B cell (primary cell): Measurements from ENCODE around the gene NADSYN1. TPM values are rescaled to one million over a fixed set of nuclear protein-coding genes. Genes with fewer than 3 reads are reported as not detected.

Source experiments
- ATAC-seq: fragments of 200-7000 bp; cut with Tn5 transposase; one replicate; pipeline ENCODE4 v1.10.0; 2021; ENCODE audit warnings: low read depth, mild to moderate bottlenecking, moderate number of reproducible peaks, moderate library complexity
- CTCF ChIA-PET: fragments of 350-600 bp; sonication (Branson Sonifier 250); formaldehyde crosslinking; loops from one replicate; lab custom pipeline; 2021; ENCODE audit warnings: antibody characterized with exemption, inconsistent platforms; lab: Charles Lee
- POLR2A ChIA-PET: fragments of 350-600 bp; sonication (Branson Sonifier 250); formaldehyde crosslinking; loops from one replicate; lab custom pipeline; 2021; ENCODE audit warnings: antibody characterized with exemption; lab: Charles Lee
- DNase-seq: peaks from one replicate; pipeline ENCODE4 v3.0.0; 2013
- H2AFZ ChIP-seq: 2 replicates; pipeline ENCODE4 v1.6.1; 2012; ENCODE audit warnings: mild to moderate bottlenecking, low read depth, low read length; ENCODE audit not compliant: insufficient read depth, poor library complexity, severe bottlenecking
- H3K27ac ChIP-seq, 2 donors: 1 replicate in 1 of 2; 2 replicates in 1 of 2; pipeline ENCODE4 v1.5.1; 2012 to 2013; ENCODE audit warnings: low read length in 2 of 2, mild to moderate bottlenecking in 2 of 2, moderate library complexity in 1 of 2
- H3K27me3 ChIP-seq, 4 experiments: fragments of 200-600 bp in 1 of 4; sonication (generic) in 1 of 4; replicated peaks in 1 of 4; 1 replicate in 2 of 4; 2 replicates in 2 of 4; pipeline versions ENCODE4 v1.6.1 to v1.7.0; 2013 to 2016; ENCODE audit warnings: low read length in 3 of 4, mild to moderate bottlenecking in 2 of 4, mixed read lengths in 1 of 4, moderate library complexity in 1 of 4; ENCODE audit not compliant: insufficient read depth in 4 of 4, control insufficient read depth in 3 of 4; ENCODE audit errors: control extremely low read depth in 1 of 4
- H3K36me3 ChIP-seq, 2 experiments: replicated peaks in 1 of 2; 1 replicate in 1 of 2; 2 replicates in 1 of 2; pipeline versions ENCODE4 v1.6.1 to v1.7.1; 2013; ENCODE audit warnings: low read length in 1 of 2; ENCODE audit not compliant: insufficient read depth in 2 of 2, control insufficient read depth in 1 of 2; ENCODE audit errors: control extremely low read depth in 1 of 2, extremely low read depth in 1 of 2
- H3K4me1 ChIP-seq, 2 donors: fragments of 200-600 bp in 1 of 2; sonication (generic) in 1 of 2; 1 replicate in 1 of 2; 2 replicates in 1 of 2; pipeline versions ENCODE4 v1.5.1 to v1.6.1; 2013 to 2017; ENCODE audit warnings: low read length in 2 of 2; ENCODE audit not compliant: control insufficient read depth in 2 of 2, insufficient read depth in 2 of 2
- H3K4me2 ChIP-seq: replicated peaks from 2 replicates; pipeline ENCODE3; 2012; ENCODE audit warnings: mild to moderate bottlenecking, low read depth, low read length; ENCODE audit not compliant: poor library complexity, severe bottlenecking
- H3K4me3 ChIP-seq, 5 experiments: fragments of 200-600 bp in 1 of 5; sonication (generic) in 1 of 5; 1 replicate in 3 of 5; 2 replicates in 2 of 5; pipeline versions ENCODE4 v1.5.1 to v1.7.0; 2011 to 2016; ENCODE audit warnings: low read length in 4 of 5, mild to moderate bottlenecking in 4 of 5, low read depth in 2 of 5, control low read depth in 1 of 5, moderate library complexity in 1 of 5; ENCODE audit not compliant: insufficient read depth in 1 of 5; ENCODE audit errors: control extremely low read depth in 1 of 5, extremely low read depth in 1 of 5
- H3K79me2 ChIP-seq: fragments of 200-600 bp; sonication (generic); one replicate; pipeline ENCODE4 v1.6.0; 2016; ENCODE audit warnings: low read length; ENCODE audit not compliant: control insufficient read depth, insufficient read depth
- H3K9ac ChIP-seq: fragments of 200-600 bp; sonication (generic); 2 replicates; pipeline ENCODE4 v1.6.1; 2017; ENCODE audit warnings: mild to moderate bottlenecking, low read length, moderate library complexity
- H3K9me3 ChIP-seq, 3 donors: one replicate each; pipeline versions ENCODE4 v1.6.1 to v1.7.1; 2013; ENCODE audit warnings: low read length in 2 of 3; ENCODE audit not compliant: control insufficient read depth in 2 of 3, insufficient read depth in 1 of 3; ENCODE audit errors: control extremely low read depth in 1 of 3
- H4K20me1 ChIP-seq: 2 replicates; pipeline ENCODE4 v1.6.0; 2012; ENCODE audit warnings: mild to moderate bottlenecking, low read length; ENCODE audit not compliant: insufficient read depth, control insufficient read depth, poor library complexity, severe bottlenecking
- H3K27ac Mint-ChIP-seq: one replicate; pipeline ENCODE4 v1.8.0; 2021; ENCODE audit warnings: mixed read lengths
- H3K27me3 Mint-ChIP-seq: one replicate; pipeline ENCODE4 v1.8.0; 2021; ENCODE audit warnings: mixed read lengths
- H3K4me1 Mint-ChIP-seq: one replicate; pipeline ENCODE4 v1.8.0; 2021; ENCODE audit warnings: mixed read lengths
- H3K4me3 Mint-ChIP-seq: one replicate; pipeline ENCODE4 v1.8.0; 2021; ENCODE audit warnings: mixed read lengths
- H3K9me3 Mint-ChIP-seq: one replicate; pipeline ENCODE4 v1.8.0; 2022; ENCODE audit warnings: mixed read lengths; ENCODE audit not compliant: insufficient read depth
- CTCF ChIP-seq: fragments of 200-600 bp; IDR thresholded peaks from one replicate; pipeline ENCODE4 v1.8.0; 2022; ENCODE audit warnings: antibody characterized with exemption, mild to moderate bottlenecking
- EZH2 ChIP-seq: IDR thresholded peaks from 2 replicates; pipeline ENCODE4 v1.6.1; 2012; ENCODE audit warnings: borderline replicate concordance, low read depth, mild to moderate bottlenecking, moderate library complexity, low read length; ENCODE audit not compliant: insufficient read depth, poor library complexity, severe bottlenecking
- WGBS: methylation state at CpG from one replicate; pipeline ENCODE4 v1.1.5; 2013; ENCODE audit warnings: missing lambda C conversion rate; ENCODE audit not compliant: insufficient coverage; 5-methylcytosine and 5-hydroxymethylcytosine counted together
- intact Hi-C: fragments of 100-400 bp; cut with micrococcal nuclease; formaldehyde crosslinking; loops from one replicate; pipeline ENCODE4 v1.10.0; 2022
- polyA plus RNA-seq: library from polyadenylated mRNA; depleted of rRNA; stranded (reverse); fragments of >200 nt; gene quantifications from 2 replicates; pipeline ENCODE4 v1.2.3, GENCODE V29; 2012
- total RNA-seq, 2 donors: library from RNA; stranded (reverse); fragments of 120-200 nt in 1 of 2; gene quantifications; 1 replicate in 1 of 2; 2 replicates in 1 of 2; pipeline versions ENCODE4 v1.2.3 to v1.2.4, GENCODE V29; 2013 to 2022

Gene NADSYN1
- total and polyA plus RNA-seq, 2 donors (not counting 1 experiment from before 2014, with no cell fraction given) = 153 to 222 TPM

DNA sequence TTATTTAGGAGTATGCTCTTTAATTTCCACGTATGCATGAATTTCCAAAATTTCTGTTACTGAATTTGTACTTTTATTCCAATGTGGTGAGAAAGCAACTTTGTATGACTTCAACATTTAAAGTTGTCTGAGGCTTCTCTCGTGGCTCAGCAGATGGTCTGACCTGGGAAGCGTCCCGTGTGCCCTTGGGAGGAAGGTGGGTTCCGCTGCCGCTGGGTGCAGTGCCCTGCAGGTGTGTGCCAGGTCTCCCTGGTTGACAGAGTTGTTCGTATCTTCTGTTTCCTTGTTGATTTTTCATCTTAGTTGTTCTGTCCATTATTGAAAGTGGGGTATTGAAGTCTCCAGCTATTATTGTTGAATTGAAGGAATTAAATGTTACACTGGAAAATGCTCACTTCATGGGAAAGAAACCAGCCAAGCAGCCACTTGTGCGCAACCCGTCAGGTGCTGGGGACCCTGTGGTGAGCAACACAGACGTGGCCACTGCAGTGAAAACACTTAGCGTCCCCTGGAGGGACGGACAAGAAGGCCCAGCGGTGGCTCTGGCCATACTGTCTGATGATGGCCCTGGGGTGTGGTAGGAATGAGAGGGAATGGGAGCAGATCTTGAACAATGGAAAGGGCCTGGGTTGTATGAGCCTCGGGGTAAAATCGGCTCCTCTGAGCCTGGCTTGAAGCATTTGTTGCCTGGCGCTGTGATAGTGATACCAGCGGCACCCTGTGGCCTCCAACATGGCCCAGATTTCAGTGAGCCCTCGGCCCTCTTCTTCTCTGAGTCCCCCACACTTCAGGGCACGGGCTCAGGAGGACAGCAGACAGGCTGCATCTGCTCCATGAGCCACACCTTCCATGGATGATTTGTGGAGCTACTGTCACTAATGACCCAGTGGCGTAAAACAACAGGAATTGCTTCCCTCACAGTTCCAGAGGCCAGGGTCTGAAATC is 42.6 kb downstream of the NADSYN1 start:
- H2AFZ ChIP-seq = no peak overlapping the region
- H3K27ac Mint-ChIP-seq = no peak overlapping the region
- POLR2A ChIA-PET = no interaction called here
- WGBS = 74% methylated on average over 19 of the region's 20 CpGs
- no peaks in the 10 kb centered on the region for H3K79me2 ChIP-seq
- no peak overlapping the region for H3K9ac ChIP-seq
- no peaks in the 10 kb centered on the region for H3K4me1 Mint-ChIP-seq
- ATAC-seq (no peak), DNase-seq (no peak)
- H3K4me2 ChIP-seq = no peak overlapping the region
- TF ChIP-seq EZH2 (no peak), CTCF (no peak)
- no peak overlapping the region for H3K27ac ChIP-seq
- H3K4me3 ChIP-seq = no peak overlapping the region
- H3K27me3 Mint-ChIP-seq = no peaks in the 10 kb centered on the region
- H3K36me3 ChIP-seq = peaks cover 0 to 83% of the 10 kb centered on the region in 2 experiments
- intact Hi-C loops = no loop called here
- H4K20me1 ChIP-seq = peaks cover 5% of the 10 kb centered on the region
- no peaks in the 10 kb centered on the region for H3K4me1 ChIP-seq
- no peak overlapping the region for H3K4me3 Mint-ChIP-seq
- no peaks in the 10 kb centered on the region for H3K9me3 ChIP-seq
- CTCF ChIA-PET = no interaction called here
- no peaks in the 10 kb centered on the region for H3K27me3 ChIP-seq
- no peaks in the 10 kb centered on the region for H3K9me3 Mint-ChIP-seq

GRCh38 chr11:71496421-71496820 is 43.4 kb downstream of the NADSYN1 start:
- Mint-ChIP-seq H3K4me3 (no peak overlapping the region), H3K9me3 (no peaks in the 10 kb centered on the region), H3K4me1 (no peaks in the 10 kb centered on the region), H3K27me3 (no peaks in the 10 kb centered on the region), H3K27ac (no peak overlapping the region)
- Histone ChIP-seq H3K27ac (no peak overlapping the region), H3K79me2 (no peaks in the 10 kb centered on the region), H3K36me3 (peaks cover 0 to 83% of the 10 kb centered on the region in 2 experiments), H3K4me3 (no peak overlapping the region), H4K20me1 (peaks cover 5% of the 10 kb centered on the region), H3K9me3 (no peaks in the 10 kb centered on the region), H3K4me1 (no peaks in the 10 kb centered on the region), H3K27me3 (no peaks in the 10 kb centered on the region), H3K4me2 (no peak overlapping the region), H2AFZ (no peak overlapping the region), H3K9ac (no peak overlapping the region)
- ATAC-seq (no peak), DNase-seq (no peak)
- over 99% methylated on average over 13 of the region's 13 CpGs for WGBS
- CTCF ChIA-PET = no interaction called here
- POLR2A ChIA-PET = no interaction called here
- intact Hi-C loops = no loop called here
- TF ChIP-seq CTCF (no peak), EZH2 (no peak)
